ENCODE results near the gene DOLK.
"Not testable (repeated sequence)": the region's sequence is repeated elsewhere in the genome, so short reads cannot be mapped to it uniquely, and the experiment has no call there.

The DOLK gene

DNA sequence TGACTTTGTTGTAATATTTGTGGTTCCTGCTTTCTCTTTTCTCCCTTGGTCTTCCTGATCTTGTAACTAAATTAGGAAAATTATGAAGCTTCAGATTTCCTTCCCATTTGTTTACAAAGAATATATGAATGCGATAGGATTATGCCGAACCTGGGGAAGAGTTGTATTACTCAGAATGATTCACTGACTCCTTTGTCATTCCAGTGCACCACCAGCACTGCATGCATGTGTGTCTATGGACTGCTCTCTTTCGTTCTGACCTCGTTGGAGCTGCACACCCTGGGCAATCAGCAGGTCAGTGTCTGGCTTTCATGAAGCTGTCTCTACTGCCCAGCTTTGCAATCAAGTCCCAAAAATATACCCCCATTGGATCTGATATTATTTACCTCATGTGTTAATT is 25.6 kb upstream of the DOLK start:
- DNase-seq (ENCODE audit: low read depth) = no peak
- TF ChIP-seq, protein P1, sequence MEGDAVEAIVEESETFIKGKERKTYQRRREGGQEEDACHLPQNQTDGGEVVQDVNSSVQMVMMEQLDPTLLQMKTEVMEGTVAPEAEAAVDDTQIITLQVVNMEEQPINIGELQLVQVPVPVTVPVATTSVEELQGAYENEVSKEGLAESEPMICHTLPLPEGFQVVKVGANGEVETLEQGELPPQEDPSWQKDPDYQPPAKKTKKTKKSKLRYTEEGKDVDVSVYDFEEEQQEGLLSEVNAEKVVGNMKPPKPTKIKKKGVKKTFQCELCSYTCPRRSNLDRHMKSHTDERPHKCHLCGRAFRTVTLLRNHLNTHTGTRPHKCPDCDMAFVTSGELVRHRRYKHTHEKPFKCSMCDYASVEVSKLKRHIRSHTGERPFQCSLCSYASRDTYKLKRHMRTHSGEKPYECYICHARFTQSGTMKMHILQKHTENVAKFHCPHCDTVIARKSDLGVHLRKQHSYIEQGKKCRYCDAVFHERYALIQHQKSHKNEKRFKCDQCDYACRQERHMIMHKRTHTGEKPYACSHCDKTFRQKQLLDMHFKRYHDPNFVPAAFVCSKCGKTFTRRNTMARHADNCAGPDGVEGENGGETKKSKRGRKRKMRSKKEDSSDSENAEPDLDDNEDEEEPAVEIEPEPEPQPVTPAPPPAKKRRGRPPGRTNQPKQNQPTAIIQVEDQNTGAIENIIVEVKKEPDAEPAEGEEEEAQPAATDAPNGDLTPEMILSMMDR (IDR thresholded peaks at IDR 0.05; ENCODE audit: insufficient read depth, low read depth, low read length, missing control alignments) = no peak
- no peak overlapping the region for H3K4me3 ChIP-seq (ENCODE audit: low read depth, low read length)

DNA sequence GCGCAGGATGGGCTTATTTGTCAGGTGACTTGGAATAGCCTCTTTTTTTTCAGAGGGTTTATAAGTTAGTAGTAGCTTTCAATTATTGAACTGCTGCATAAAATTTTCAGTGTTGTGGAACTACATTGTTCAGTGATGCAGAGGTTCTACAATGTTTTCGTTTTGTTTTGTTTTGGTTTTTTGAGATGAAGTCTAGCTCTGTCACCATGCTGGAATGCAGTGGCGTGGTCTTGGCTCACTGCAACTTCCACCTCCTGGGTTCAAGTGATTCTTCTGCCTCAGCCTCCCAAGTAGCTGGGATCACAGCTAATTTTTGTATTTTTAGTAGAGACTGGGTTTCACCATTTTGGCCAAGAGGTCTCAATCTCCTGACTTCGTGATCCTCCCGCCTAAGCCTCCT is 22.1 kb upstream of the DOLK start:
- H3K4me3 ChIP-seq (ENCODE audit: low read depth, low read length) = no peak overlapping the region
- TF ChIP-seq, protein P1 (IDR thresholded peaks at IDR 0.05; ENCODE audit: insufficient read depth, low read depth, low read length, missing control alignments) = no peak
- DNase-seq (ENCODE audit: low read depth) = no peak

DNA sequence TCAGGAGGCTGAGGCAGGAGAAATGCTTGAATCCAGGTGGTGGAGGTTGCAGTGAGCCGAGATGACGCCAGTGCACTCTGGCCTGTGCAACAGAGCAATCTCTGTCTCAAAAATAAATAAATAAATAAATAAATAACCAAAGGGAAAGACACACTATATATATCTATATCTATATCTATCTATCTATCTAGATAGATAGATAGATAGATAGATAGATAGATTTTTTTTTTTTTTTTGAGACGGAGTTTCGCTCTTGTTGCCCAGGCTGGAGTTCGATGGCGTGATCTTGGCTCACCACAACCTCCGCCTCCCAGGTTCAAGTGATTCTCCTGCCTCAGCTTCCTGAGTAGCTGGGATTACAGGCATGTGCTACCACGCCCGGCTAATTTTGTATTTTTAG is 14.0 kb upstream of the DOLK start:
- not testable (repeated sequence) for DNase-seq (ENCODE audit: low read depth); H3K4me3 ChIP-seq (ENCODE audit: low read depth, low read length)

DNA sequence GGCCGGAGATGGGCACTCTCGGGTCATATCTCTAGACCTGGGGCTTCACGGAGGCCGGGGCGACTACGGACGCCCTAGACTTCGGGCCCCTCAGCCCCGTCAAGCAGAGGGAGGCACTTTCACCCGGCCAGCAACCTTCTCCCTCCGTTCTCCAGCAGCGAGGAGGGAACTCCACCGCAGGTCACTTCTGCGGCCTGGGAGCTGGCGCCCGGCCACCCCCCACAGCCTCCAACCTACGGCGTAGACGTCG is 201 bp downstream of the DOLK start:
- no peak for DNase-seq (ENCODE audit: low read depth)
- TF ChIP-seq, protein P1 (IDR thresholded peaks at IDR 0.05; ENCODE audit: insufficient read depth, low read depth, low read length, missing control alignments) = no peak
- H3K4me3 ChIP-seq (ENCODE audit: low read depth, low read length) = peak overlapping the region; percentile 85

DNA sequence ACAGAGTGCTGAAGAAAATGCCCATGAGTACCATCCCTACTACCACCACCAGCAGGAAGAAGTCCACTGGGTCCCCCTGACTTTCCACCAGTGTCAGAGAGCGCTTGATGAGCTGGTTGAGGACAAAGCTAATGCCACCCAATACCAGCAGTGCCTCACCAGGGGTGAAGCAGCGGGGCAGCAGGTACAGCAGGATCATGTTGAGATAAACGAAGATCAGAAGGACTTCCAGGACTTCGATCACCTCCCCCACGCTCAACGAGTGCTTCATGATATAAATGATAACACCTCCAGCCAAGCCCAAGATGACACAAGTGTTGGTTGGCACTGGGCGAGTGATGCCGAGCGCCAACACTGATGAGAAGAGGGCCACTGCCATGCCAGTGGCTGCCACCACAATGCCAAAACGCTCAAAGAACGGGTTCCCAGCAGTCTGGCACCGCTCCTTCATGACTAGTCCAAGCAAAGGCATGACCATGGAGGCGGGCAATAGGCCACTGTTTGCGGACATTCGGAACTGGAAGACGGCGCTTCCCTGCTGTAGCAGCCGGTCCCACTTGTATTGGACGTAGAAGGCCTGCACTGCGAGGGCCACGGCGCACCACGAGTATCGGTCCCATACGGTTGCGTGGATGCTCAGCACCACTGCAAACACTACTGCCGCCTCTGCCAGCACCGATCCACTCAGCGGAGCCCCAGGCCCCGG is 679 bp downstream of the DOLK start:
- DNase-seq (ENCODE audit: low read depth) = peak; percentile 28
- TF ChIP-seq, protein P1 (IDR thresholded peaks at IDR 0.05; ENCODE audit: insufficient read depth, low read depth, low read length, missing control alignments) = no peak
- peak overlapping the region; percentile 85 for H3K4me3 ChIP-seq (ENCODE audit: low read depth, low read length)

DNA sequence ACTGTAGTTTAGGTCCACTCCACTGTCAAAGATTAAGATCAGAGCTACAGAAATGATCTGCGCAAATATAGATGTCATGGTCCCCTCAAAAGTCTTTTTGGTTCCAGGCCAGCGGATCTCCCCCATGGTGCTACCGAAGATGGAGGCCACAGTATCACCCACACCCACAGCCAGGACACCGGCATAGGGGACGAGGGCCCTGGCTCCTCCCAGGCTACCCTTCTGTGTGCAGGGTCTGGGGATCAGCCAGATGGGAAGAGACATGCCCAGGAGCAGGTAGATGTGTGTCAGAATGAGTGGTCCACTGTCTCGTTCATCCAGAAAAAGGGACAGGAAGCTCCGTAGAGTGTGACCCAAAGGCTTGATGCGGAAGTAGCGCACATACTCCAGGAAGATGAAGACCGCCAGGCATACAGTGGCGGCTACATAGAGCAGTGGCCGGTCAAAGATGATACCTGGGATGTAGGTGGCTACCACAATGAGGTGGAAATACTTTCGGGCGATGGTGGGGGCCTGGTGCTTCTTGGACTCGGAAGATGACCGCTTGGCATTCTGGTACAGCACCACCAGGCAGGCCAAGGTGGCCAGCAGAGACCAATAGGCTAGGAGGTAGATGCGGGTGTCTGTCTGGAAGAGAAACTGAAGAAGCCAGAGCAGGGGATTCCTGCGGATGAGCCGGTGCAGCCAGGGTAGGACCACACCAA is 1.5 kb downstream of the DOLK start:
- TF ChIP-seq, protein P1 (IDR thresholded peaks at IDR 0.05; ENCODE audit: insufficient read depth, low read depth, low read length, missing control alignments) = no peak
- DNase-seq (ENCODE audit: low read depth) = no peak
- no peak overlapping the region for H3K4me3 ChIP-seq (ENCODE audit: low read depth, low read length)

DNA sequence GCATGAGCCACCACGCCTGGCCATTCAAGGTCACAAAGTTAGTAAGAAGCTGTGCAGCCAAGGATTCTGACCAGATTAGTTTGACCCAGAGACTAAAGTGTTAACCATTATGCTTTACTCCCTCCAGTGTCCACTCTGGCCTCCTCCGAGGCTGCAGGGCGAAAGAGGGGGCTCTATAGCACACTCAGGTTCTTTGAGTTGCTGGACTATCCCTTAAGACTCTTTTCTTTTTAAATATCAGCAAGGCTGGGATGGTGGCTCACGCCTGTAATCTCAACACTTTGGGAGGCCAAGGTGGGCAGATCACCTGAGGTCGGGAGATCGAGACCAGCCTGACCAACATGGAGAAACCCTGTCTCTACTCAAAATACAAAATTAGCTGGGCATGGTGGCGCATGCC is 2.4 kb downstream of the DOLK start:
- not testable (repeated sequence) for DNase-seq (ENCODE audit: low read depth); H3K4me3 ChIP-seq (ENCODE audit: low read depth, low read length)

All from GM12865 (cell line).